RWPE2 (cell line): ENCODE measurements around the gene CCDC170.

Source experiments
- ATAC-seq: fragments of 200-7000 bp; cut with Tn5 transposase; 3 replicates; pipeline ENCODE4 v1.9.1; 2021; ENCODE audit warnings: low read depth
- DNase-seq: peaks from one replicate; pipeline ENCODE4 v3.0.0-alpha.2; 2020; ENCODE audit warnings: low spot score
- H3K27ac ChIP-seq: fragments of 450-650 bp; 2 replicates; pipeline ENCODE4 v1.5.1; 2017; ENCODE audit warnings: mild to moderate bottlenecking; ENCODE audit not compliant: poor library complexity, severe bottlenecking
- H3K27me3 ChIP-seq: fragments of 250-450 bp; sonication (Bioruptor Pico); 2 replicates; pipeline ENCODE4 v1.5.1; 2021; ENCODE audit warnings: mild to moderate bottlenecking, moderate library complexity; ENCODE audit not compliant: insufficient read depth, poor library complexity, severe bottlenecking
- H3K36me3 ChIP-seq: fragments of 250-450 bp; sonication (Bioruptor Pico); 2 replicates; pipeline ENCODE4 v1.5.1; 2020; ENCODE audit warnings: low read depth, mild to moderate bottlenecking, moderate library complexity
- H3K4me1 ChIP-seq: fragments of 250-450 bp; sonication (Bioruptor Pico); 2 replicates; pipeline ENCODE4 v1.5.1; 2021; ENCODE audit warnings: mild to moderate bottlenecking, moderate library complexity; ENCODE audit not compliant: insufficient read depth, poor library complexity, severe bottlenecking
- H3K4me3 ChIP-seq: fragments of 250-450 bp; sonication (Bioruptor Pico); 2 replicates; pipeline ENCODE4 v1.5.1; 2021; ENCODE audit warnings: mild to moderate bottlenecking, moderate library complexity; ENCODE audit not compliant: severe bottlenecking
- H3K9me3 ChIP-seq: fragments of 250-450 bp; sonication (Bioruptor Pico); 2 replicates; pipeline ENCODE4 v1.5.1; 2021; ENCODE audit warnings: mild to moderate bottlenecking, moderate library complexity; ENCODE audit not compliant: severe bottlenecking
- CTCF ChIP-seq: fragments of 450-650 bp; IDR thresholded peaks from one replicate; pipeline ENCODE4 v1.5.1; 2017; ENCODE audit warnings: mild to moderate bottlenecking, moderate library complexity; ENCODE audit not compliant: poor library complexity, severe bottlenecking

CCDC170 gene

GRCh38 chr6:151524059-151524458, 30.2 kb downstream of the CCDC170 start:
- Histone ChIP-seq H3K27ac (no peak overlapping the region), H3K27me3 (no peaks in the 10 kb centered on the region), H3K4me3 (no peak overlapping the region), H3K4me1 (no peaks in the 10 kb centered on the region), H3K36me3 (no peaks in the 10 kb centered on the region), H3K9me3 (no peaks in the 10 kb centered on the region)
- no peak for DNase-seq
- TF ChIP-seq CTCF, result no peak
- ATAC-seq, result no peak

GRCh38 chr6:151534576-151534975, 40.8 kb downstream of the CCDC170 start:
- Histone ChIP-seq H3K36me3 (no peaks in the 10 kb centered on the region), H3K4me1 (no peaks in the 10 kb centered on the region), H3K4me3 (no peak overlapping the region), H3K27ac (no peak overlapping the region), H3K27me3 (no peaks in the 10 kb centered on the region), H3K9me3 (peaks cover 3% of the 10 kb centered on the region)
- TF ChIP-seq CTCF, result no peak
- DNase-seq (no peak), ATAC-seq (no peak)

GRCh38 chr6:151535476-151536187, 41.8 kb downstream of the CCDC170 start:
- Histone ChIP-seq H3K27me3 (no peaks in the 10 kb centered on the region), H3K36me3 (no peaks in the 10 kb centered on the region), H3K4me1 (no peaks in the 10 kb centered on the region), H3K27ac (no peak overlapping the region), H3K9me3 (peaks cover 3% of the 10 kb centered on the region), H3K4me3 (no peak overlapping the region)
- ATAC-seq (no peak), DNase-seq (no peak)
- TF ChIP-seq CTCF, result no peak

- H3K27ac ChIP-seq, result no peak overlapping the region
- no peaks in the 10 kb centered on the region for H3K27me3 ChIP-seq
- DNase-seq (no peak), ATAC-seq (no peak)
- peaks cover 3% of the 10 kb centered on the region for H3K9me3 ChIP-seq
- no peaks in the 10 kb centered on the region for H3K4me1 ChIP-seq
- no peak for TF ChIP-seq CTCF
- no peak overlapping the region for H3K4me3 ChIP-seq
- H3K36me3 ChIP-seq, result no peaks in the 10 kb centered on the region
These were observed 42.3 kb downstream of the CCDC170 start for GRCh38 chr6:151536188-151536479.

- DNase-seq (no peak), ATAC-seq (no peak)
- Histone ChIP-seq H3K4me1 (no peaks in the 10 kb centered on the region), H3K9me3 (no peaks in the 10 kb centered on the region), H3K27me3 (no peaks in the 10 kb centered on the region), H3K4me3 (no peak overlapping the region), H3K27ac (no peak overlapping the region), H3K36me3 (no peaks in the 10 kb centered on the region)
- TF ChIP-seq CTCF, result no peak
These were observed 43.7 kb downstream of the CCDC170 start for GRCh38 chr6:151537556-151537955.
